Calu3 (cell line): ENCODE data around the gene MAPKAPK3. TPM values are rescaled to one million over a fixed set of nuclear protein-coding genes. Genes with fewer than 3 reads are reported as not detected.

ENCODE experiments used
- BruUV-seq: library from RNA; stranded (reverse); fragments of 400-500 nt; replicated peaks from 2 replicates; lab custom pipeline; 2021; lab: Mats Ljungman, UMichigan
- CTCF ChIA-PET: fragments of 300-600 bp; sonication (Branson Sonifier 250); formaldehyde crosslinking; loops from one replicate; lab custom pipeline; 2022; ENCODE audit warnings: antibody characterized with exemption; lab: Charles Lee
- DNase-seq: peaks from one replicate; pipeline ENCODE4 v3.0.0; 2022
- H3K27ac Mint-ChIP-seq: one replicate; pipeline ENCODE4 v1.8.0; 2022; ENCODE audit warnings: mixed read lengths; ENCODE audit not compliant: unreplicated experiment
- H3K27me3 Mint-ChIP-seq: one replicate; pipeline ENCODE4 v1.8.0; 2022; ENCODE audit warnings: mixed read lengths; ENCODE audit not compliant: unreplicated experiment
- H3K36me3 Mint-ChIP-seq: one replicate; pipeline ENCODE4 v1.8.0; 2022; ENCODE audit warnings: mild to moderate bottlenecking, moderate library complexity, mixed read lengths; ENCODE audit not compliant: insufficient read depth, unreplicated experiment
- H3K4me1 Mint-ChIP-seq: one replicate; pipeline ENCODE4 v1.8.0; 2022; ENCODE audit warnings: mild to moderate bottlenecking, low read depth, mixed read lengths; ENCODE audit not compliant: unreplicated experiment
- H3K4me3 Mint-ChIP-seq: one replicate; pipeline ENCODE4 v1.8.0; 2022; ENCODE audit warnings: mild to moderate bottlenecking, low read depth, moderate library complexity, mixed read lengths; ENCODE audit not compliant: unreplicated experiment
- H3K9me3 Mint-ChIP-seq: one replicate; pipeline ENCODE4 v1.8.0; 2022; ENCODE audit warnings: low read depth, mixed read lengths; ENCODE audit not compliant: unreplicated experiment
- intact Hi-C: fragments of 100-400 bp; cut with micrococcal nuclease; formaldehyde crosslinking; loops from one replicate; pipeline ENCODE4 v1.10.0; 2022; ENCODE audit not compliant: unreplicated experiment
- total RNA-seq: library from RNA; stranded (reverse); gene quantifications from 2 replicates; pipeline ENCODE4 v1.2.3, GENCODE V29; 2022
- TF ChIP-seq, protein P1 (sequence below): fragments of 200-600 bp; IDR thresholded peaks from one replicate; pipeline ENCODE4 v1.8.0; 2022; ENCODE audit warnings: antibody characterized with exemption; ENCODE audit not compliant: unreplicated experiment

Gene MAPKAPK3
- total RNA-seq, 1 experiment from 2014 or later: 40.6 TPM

DNA sequence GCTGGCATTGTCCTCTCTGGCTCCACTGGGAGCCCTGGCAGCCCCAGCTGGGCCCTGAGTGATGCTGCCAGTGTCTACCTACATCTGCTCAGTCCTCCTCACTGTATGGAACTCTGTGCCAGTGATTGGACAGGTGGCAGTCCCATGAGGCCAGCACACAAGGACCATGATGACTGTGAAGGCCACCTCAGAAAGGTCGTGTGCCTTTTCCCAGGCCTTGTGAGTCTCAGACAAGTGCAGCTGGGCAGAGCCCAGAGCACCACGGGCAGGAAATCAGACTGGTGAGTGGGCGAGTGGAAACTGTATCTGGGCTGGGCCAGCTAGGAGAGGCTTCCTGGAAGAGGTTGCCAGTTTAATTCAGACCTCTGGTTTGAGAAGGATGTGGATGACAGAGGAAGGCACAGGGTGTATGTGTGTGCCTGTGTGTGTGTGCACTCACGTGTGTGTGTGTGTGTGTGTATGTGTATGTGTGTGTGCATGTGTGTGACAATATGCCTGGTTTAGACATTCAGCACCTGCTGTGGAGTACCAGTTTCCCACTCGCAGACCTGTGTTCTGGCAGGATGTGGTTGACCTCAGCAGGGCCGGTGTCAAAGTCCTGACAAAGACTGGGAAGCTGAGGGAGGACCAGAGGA is 7.0 kb downstream of the MAPKAPK3 start:
- no peak for DNase-seq
- Mint-ChIP-seq H3K9me3 (no peaks in the 10 kb centered on the region), H3K4me1 (peaks cover 72% of the 10 kb centered on the region), H3K27ac (peak overlapping the region; percentile 49), H3K27me3 (no peaks in the 10 kb centered on the region), H3K4me3 (peak overlapping the region; percentile 20), H3K36me3 (peaks cover 5% of the 10 kb centered on the region)
- no TSS peak for BruUV-seq
- intact Hi-C loops: no loop called here
- CTCF ChIA-PET: interaction anchor here (0.9 kb wide), 1 partner anchor 29 kb away, joined by 4 read pairs; no protein-coding TSS in a partner anchor
- TF ChIP-seq, protein P1, sequence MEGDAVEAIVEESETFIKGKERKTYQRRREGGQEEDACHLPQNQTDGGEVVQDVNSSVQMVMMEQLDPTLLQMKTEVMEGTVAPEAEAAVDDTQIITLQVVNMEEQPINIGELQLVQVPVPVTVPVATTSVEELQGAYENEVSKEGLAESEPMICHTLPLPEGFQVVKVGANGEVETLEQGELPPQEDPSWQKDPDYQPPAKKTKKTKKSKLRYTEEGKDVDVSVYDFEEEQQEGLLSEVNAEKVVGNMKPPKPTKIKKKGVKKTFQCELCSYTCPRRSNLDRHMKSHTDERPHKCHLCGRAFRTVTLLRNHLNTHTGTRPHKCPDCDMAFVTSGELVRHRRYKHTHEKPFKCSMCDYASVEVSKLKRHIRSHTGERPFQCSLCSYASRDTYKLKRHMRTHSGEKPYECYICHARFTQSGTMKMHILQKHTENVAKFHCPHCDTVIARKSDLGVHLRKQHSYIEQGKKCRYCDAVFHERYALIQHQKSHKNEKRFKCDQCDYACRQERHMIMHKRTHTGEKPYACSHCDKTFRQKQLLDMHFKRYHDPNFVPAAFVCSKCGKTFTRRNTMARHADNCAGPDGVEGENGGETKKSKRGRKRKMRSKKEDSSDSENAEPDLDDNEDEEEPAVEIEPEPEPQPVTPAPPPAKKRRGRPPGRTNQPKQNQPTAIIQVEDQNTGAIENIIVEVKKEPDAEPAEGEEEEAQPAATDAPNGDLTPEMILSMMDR: no peak

DNA sequence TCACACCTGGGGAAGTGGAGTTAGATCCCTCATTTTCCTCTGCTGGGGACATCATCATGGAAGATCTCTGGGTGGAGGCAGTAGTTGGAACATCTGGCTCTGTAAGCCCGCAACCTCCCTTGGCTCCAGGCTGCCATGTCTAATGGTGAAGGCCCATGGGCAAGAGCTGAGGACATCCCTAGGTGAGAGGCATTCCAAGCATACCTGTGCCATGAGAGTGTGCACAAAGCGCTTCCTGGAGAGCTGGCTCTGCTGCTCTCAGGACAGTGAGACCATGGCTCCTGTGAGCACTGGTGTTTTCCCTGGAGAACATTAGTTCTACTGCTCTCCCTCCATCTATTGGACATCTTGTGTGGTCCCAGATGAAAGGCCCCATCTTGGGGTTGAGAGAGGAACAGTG is 7.7 kb downstream of the MAPKAPK3 start:
- H3K4me3 Mint-ChIP-seq: no peak overlapping the region
- no peaks in the 10 kb centered on the region for H3K27me3 Mint-ChIP-seq
- no peaks in the 10 kb centered on the region for H3K9me3 Mint-ChIP-seq
- no TSS peak for BruUV-seq
- H3K36me3 Mint-ChIP-seq: peaks cover 5% of the 10 kb centered on the region
- CTCF ChIA-PET: interaction anchor here (0.5 to 0.9 kb wide), 2 partner anchors 28 to 76 kb away, joined by 4 to 5 read pairs; no protein-coding TSS in a partner anchor
- peak overlapping the region; percentile 49 for H3K27ac Mint-ChIP-seq
- TF ChIP-seq, protein P1: no peak
- peak; percentile 64 for DNase-seq
- intact Hi-C loops: no loop called here
- peaks cover 68% of the 10 kb centered on the region for H3K4me1 Mint-ChIP-seq

DNA sequence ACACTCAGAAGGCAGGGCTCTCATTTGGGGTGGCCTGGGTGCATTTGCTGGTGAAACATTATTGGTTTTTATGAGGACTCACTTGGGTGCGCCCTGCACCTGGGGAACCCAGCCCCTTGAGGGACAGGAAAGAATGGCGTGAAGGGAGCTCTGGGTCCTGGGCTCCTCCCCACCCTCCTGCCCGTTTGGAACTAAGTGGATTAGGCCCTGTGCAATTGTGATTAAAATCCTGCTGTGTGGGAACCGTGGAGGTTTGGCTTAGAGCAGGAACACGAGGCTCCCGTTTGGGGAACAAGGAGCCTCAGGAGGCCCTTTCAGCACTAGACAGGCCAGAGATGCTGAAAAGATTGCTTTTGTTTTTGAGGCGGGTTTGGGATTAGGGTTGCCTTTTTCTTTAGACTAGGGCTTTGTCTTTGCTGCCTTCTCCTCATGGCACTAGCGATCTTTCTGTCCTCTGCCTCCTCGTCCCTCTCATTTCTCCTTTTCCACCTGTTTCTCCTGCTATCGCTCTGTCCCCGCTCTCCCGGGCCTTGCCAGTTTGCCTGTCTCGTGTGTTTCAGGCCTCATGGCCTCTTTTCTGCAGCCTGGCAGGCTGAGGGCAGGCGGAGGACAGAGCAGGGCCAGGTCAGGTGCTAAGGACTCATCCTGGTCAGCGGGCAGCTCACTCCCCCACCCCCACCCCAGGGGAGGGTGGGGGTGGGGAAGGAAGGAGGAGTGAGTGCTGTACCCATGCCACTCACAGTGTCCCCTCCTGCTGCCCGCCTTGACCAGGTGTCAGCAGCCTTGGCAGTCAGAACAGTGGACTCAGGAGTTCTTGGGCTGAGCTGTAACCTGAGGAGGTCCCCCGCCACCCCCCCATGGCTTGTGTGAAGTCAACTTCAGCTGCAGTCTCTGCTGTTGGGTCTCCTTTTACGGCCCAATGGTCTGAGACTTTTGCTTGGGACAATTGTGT is 8.6 kb downstream of the MAPKAPK3 start:
- Mint-ChIP-seq H3K4me1 (peaks cover 63% of the 10 kb centered on the region), H3K27ac (no peak overlapping the region), H3K4me3 (no peak overlapping the region), H3K27me3 (no peaks in the 10 kb centered on the region), H3K9me3 (no peaks in the 10 kb centered on the region), H3K36me3 (peaks cover 5% of the 10 kb centered on the region)
- intact Hi-C loops: no loop called here
- no peak for DNase-seq
- CTCF ChIA-PET: interaction anchor here (0.5 to 0.9 kb wide), 2 partner anchors 27 to 76 kb away, joined by 4 to 5 read pairs; no protein-coding TSS in a partner anchor
- TF ChIP-seq, protein P1: no peak
- no TSS peak for BruUV-seq

DNA sequence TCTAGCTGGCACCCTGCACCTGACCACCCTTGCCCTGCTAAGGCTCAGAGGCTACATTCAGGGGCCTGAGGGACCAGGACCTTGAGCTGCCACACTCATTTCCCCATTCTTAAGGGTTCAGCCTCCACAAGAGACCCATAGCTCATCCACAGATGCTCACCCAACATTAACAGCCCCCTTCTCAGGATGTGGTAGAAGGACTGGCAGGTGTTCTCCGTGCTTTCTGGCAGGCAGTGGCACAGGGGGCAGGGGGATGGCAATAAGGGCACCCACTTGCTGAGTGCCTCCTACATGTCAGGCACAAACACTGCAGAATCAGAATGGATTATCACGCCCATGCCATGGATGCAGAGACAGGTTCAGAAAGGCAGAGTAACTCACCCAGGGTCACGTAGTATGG is 9.4 kb downstream of the MAPKAPK3 start:
- DNase-seq: no peak
- H3K4me3 Mint-ChIP-seq: no peak overlapping the region
- H3K27ac Mint-ChIP-seq: no peak overlapping the region
- no TSS peak for BruUV-seq
- no peaks in the 10 kb centered on the region for H3K27me3 Mint-ChIP-seq
- TF ChIP-seq, protein P1: no peak
- peaks cover 5% of the 10 kb centered on the region for H3K36me3 Mint-ChIP-seq
- H3K4me1 Mint-ChIP-seq: peaks cover 56% of the 10 kb centered on the region
- H3K9me3 Mint-ChIP-seq: no peaks in the 10 kb centered on the region
- intact Hi-C loops: no loop called here
- CTCF ChIA-PET: interaction anchor here (0.6 to 2.4 kb wide), 2 partner anchors 9 to 27 kb away, joined by 7 to 16 read pairs; no protein-coding TSS in a partner anchor
